ENCODE measurements around the gene HOXA9.

GRCh38 chr7:27138472-27138871 is 26.9 kb downstream of the HOXA9 start:
- TF ChIP-seq POLR2A (IDR thresholded peaks at IDR 0.05) = no peak
- TF ChIP-seq CTCF (IDR thresholded peaks at IDR 0.05) = no peak
- no peak for TF ChIP-seq EP300 (IDR thresholded peaks at IDR 0.05)

Measured in sigmoid colon (tissue), 4 donors.